Ovary (tissue), 3 donors: ENCODE results near the gene MBNL2.

Experiments
- CTCF ChIP-seq, 3 donors: fragments of 450-650 bp in 2 of 3; fragments of 200-600 bp in 1 of 3; IDR thresholded peaks; one replicate each; pipeline versions ENCODE4 v1.5.1 to v1.8.0; 2016 to 2022; ENCODE audit warnings: antibody characterized with exemption in 3 of 3, mild to moderate bottlenecking in 1 of 3
- EP300 ChIP-seq: sonication (generic); formaldehyde crosslinking; IDR thresholded peaks from one replicate; pipeline ENCODE4 v1.6.1; 2017; ENCODE audit warnings: antibody characterized with exemption
- POLR2A ChIP-seq: fragments of 450-650 bp; IDR thresholded peaks from one replicate; pipeline ENCODE4 v1.6.1; 2017; ENCODE audit warnings: antibody characterized with exemption, mild to moderate bottlenecking, moderate library complexity
- donor health status: DM: no; HTN: no; CAD: no.

- no peak for TF ChIP-seq CTCF (IDR thresholded peaks at IDR 0.05)
- TF ChIP-seq POLR2A: no peak
- no peak for TF ChIP-seq EP300
These were observed 162.2 kb downstream of the MBNL2 start for GRCh38 chr13:97384371-97384770.
